ENCODE measurements around the gene AGTRAP. TPM values are rescaled to one million over a fixed set of nuclear protein-coding genes. Genes with fewer than 3 reads are reported as not detected.

The AGTRAP gene
- total and polyA plus RNA-seq, 9 of the 15 experiments (the other 6 are each of a cell fraction or from before 2014, with no cell fraction given): 26.8 to 105 (median 57.5) TPM

- TF ChIP-seq AFF4 (CRISPR knock-in tag; IDR thresholded peaks at IDR 0.05) (no peak), ZNF197 (CRISPR knock-in tag; IDR thresholded peaks at IDR 0.05; ENCODE audit: low read depth) (no peak), UBTF (IDR thresholded peaks at IDR 0.05; ENCODE audit: borderline replicate concordance in 1 of 2, low read depth in 2 of 2, low read length in 2 of 2) (0 out of 4 replicates have a peak, but pooled peaks of 1 of the 2 experiments have one; percentile 35), ZNF354B (CRISPR knock-in tag; IDR thresholded peaks at IDR 0.05) (no peak), ZNF79 (CRISPR knock-in tag; IDR thresholded peaks at IDR 0.05; ENCODE audit: low read depth) (no peak), ZNF232 (CRISPR knock-in tag; IDR thresholded peaks at IDR 0.05) (no peak), PHF20 (IDR thresholded peaks at IDR 0.05; ENCODE audit: partially characterized antibody) (peak; percentile 36), PATZ1 (CRISPR knock-in tag; IDR thresholded peaks at IDR 0.05; ENCODE audit: borderline replicate concordance) (no peak), MEF2D (tag; conservative IDR thresholded peaks at IDR 0.05; ENCODE audit: low read depth) (no peak), EHMT2 (IDR thresholded peaks at IDR 0.05) (no peak)
Observed at GRCh38 chr1:11729498-11730428, 6.2 kb upstream of the AGTRAP start (continued).
